ENCODE data around the gene COL4A1.

COL4A1 gene

DNA sequence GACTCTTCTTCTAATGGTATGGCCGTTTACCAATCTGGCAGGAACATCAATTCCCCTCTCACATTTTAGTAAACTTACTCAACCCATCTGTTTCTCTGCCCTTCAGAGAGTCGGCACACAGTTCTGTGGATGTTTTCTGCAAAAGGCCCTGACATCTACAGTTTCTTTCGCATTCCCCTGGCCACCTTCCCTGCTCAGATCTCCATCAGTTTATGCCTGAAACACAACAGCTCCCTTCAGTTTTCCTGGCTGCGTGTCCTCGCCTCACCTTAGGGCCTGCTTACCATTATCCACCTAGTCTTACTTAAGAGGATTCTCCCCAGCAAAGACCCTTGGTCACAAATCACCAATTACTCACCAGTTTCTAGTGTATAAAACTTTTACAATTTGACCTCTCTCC, 25.2 kb downstream of the COL4A1 start:
- TF ChIP-seq, protein P1, sequence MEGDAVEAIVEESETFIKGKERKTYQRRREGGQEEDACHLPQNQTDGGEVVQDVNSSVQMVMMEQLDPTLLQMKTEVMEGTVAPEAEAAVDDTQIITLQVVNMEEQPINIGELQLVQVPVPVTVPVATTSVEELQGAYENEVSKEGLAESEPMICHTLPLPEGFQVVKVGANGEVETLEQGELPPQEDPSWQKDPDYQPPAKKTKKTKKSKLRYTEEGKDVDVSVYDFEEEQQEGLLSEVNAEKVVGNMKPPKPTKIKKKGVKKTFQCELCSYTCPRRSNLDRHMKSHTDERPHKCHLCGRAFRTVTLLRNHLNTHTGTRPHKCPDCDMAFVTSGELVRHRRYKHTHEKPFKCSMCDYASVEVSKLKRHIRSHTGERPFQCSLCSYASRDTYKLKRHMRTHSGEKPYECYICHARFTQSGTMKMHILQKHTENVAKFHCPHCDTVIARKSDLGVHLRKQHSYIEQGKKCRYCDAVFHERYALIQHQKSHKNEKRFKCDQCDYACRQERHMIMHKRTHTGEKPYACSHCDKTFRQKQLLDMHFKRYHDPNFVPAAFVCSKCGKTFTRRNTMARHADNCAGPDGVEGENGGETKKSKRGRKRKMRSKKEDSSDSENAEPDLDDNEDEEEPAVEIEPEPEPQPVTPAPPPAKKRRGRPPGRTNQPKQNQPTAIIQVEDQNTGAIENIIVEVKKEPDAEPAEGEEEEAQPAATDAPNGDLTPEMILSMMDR (IDR thresholded peaks at IDR 0.05; ENCODE audit: insufficient read depth, low read depth, low read length, missing control alignments): no peak
- no peak for DNase-seq (ENCODE audit: low read depth)
- no peak overlapping the region for H3K4me3 ChIP-seq (ENCODE audit: low read depth, low read length)

DNA sequence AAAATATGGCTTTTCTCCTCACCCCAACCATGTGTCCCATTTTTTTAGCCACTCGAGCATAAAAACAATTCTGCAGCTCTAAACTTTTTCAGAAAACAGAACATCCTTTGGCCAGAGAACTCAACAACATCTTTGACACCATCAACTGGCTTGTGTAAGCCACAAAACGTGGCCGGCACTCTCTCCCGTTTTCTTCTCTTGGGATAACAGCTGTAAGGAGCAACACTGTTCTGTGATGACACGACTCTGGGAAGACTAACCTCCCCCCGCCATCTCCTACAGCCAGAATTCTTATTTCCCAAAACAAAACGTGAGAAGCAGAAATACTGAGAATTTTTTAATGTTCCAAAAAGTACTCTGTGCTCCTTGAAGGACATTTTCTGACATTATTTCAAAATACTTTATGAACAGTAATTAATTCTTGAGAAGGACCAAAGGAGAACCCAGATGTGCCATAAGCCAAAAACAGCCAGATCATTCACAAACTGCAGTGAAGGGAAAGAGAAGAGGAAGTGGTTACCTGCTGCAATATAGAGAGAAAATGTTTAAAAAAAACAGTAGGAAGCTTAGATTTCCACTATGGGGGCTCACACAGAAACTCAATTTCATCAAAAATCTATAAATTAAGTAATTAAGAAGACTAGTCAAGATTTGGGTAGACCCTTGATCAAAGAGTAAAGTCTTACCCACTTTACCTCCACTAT, 25.8 kb downstream of the COL4A1 start:
- TF ChIP-seq, protein P1 (IDR thresholded peaks at IDR 0.05; ENCODE audit: insufficient read depth, low read depth, low read length, missing control alignments): no peak
- DNase-seq (ENCODE audit: low read depth): no peak
- no peak overlapping the region for H3K4me3 ChIP-seq (ENCODE audit: low read depth, low read length)

DNA sequence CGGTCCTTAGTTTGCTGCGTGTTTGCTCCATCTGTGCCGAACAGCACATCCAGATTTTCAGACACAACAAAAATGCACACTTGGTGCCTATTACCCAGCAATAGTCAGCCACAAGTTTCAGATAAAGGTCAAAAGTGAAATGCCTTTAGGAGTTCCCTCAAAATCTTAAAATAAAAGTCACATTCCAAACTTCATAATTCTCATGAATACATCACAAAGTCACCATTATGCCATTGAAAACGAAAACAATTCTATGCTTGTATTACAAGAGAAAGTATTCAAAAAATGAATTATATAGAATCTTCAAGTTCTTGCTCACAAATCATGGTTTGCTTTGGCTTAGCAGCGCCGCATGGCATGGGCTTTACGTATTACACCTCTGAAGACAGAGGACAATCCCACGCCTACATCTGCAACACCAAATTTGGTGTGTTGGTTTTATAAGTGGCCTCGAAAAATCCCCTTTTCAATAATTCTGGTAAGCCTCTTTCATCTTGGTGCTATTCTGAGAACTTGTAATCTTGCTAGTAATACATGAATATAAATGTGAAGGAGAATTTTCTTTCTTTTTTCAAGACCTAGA, 26.6 kb downstream of the COL4A1 start:
- no peak for DNase-seq (ENCODE audit: low read depth)
- H3K4me3 ChIP-seq (ENCODE audit: low read depth, low read length): no peak overlapping the region
- TF ChIP-seq, protein P1 (IDR thresholded peaks at IDR 0.05; ENCODE audit: insufficient read depth, low read depth, low read length, missing control alignments): no peak

DNA sequence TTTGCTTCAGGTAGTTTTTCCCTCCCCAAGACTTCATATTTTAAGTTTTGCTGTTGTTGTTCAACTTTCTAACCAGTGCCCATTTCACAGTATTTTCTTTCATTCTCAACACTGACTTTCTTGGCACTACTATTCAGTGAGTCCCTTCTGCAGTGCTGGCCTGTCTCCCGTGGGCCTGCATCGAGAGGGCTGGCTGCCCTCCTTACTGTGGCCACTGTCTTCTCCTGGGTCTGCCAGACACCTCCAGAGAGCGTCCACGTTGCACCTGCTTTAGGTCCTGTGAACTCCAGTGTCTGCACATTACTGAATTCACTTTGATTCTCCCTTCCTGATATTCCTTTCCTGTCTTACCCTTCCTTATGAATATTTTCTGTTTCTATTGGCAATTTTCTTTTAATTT, 27.3 kb downstream of the COL4A1 start:
- DNase-seq (ENCODE audit: low read depth): no peak
- no peak overlapping the region for H3K4me3 ChIP-seq (ENCODE audit: low read depth, low read length)
- TF ChIP-seq, protein P1 (IDR thresholded peaks at IDR 0.05; ENCODE audit: insufficient read depth, low read depth, low read length, missing control alignments): no peak

DNA sequence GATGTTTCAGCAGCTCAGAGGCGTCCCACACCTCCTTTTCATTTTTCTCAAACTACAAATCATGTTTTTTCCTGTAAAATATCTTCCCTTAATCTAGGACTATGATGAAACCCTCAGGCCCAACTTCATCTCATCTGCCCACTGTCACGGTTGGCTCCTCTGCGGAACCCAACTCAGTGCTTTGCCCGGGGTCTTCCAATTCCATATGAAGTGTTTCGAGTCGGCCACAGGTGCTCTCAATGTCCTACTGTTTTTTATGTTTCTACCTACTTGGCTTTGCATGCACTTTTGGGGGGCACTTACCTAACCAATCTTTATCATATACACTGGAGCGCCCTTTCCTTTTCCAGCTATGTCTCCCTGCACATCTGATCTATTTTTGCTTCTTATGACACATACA, 28.1 kb downstream of the COL4A1 start:
- DNase-seq (ENCODE audit: low read depth): no peak
- no peak overlapping the region for H3K4me3 ChIP-seq (ENCODE audit: low read depth, low read length)
- TF ChIP-seq, protein P1 (IDR thresholded peaks at IDR 0.05; ENCODE audit: insufficient read depth, low read depth, low read length, missing control alignments): no peak

DNA sequence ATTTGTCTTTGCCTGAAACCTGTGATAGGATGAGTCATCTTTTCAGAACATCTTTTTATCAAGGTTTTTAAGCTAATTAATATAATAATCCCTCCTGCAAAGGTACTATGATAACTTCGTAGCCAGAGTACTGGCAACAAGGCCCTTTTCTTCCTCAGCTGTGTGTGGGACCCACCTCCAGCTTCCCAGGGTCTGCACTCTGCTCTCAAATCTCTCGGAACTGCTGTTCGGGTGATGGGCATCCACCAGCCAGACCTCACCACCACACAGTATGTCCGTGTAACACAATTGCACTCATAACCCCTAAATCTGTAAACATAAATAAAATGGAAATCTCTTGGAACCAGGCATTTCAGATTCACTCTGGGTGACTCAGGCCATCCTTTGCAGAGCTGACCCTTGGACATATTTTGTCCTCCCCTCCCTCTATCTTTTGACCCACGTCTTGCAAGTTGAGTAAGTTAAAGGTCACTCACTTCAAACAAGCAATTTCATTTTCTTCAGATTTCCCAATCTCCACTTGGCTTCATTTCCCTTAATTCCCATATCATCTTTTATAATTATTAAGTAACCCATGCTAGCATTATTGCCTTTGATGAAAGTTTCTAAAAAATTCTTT, 29.5 kb downstream of the COL4A1 start:
- DNase-seq (ENCODE audit: low read depth): no peak
- no peak overlapping the region for H3K4me3 ChIP-seq (ENCODE audit: low read depth, low read length)
- TF ChIP-seq, protein P1 (IDR thresholded peaks at IDR 0.05; ENCODE audit: insufficient read depth, low read depth, low read length, missing control alignments): no peak
